Gastroesophageal sphincter (tissue), 3 donors: ENCODE data around the gene ZNF691.

Source experiments
- POLR2A ChIP-seq, 2 donors: fragments of 450-650 bp; IDR thresholded peaks; one replicate each; pipeline ENCODE4 v1.6.1; 2017; ENCODE audit warnings: antibody characterized with exemption in 2 of 2, mild to moderate bottlenecking in 2 of 2, moderate library complexity in 1 of 2
- POLR2AphosphoS5 ChIP-seq: sonication (generic); formaldehyde crosslinking; IDR thresholded peaks from one replicate; pipeline ENCODE4 v1.6.1; 2017; ENCODE audit warnings: antibody characterized with exemption
- TF ChIP-seq, protein P1 (sequence below), 4 experiments: fragments of 200-600 bp in 2 of 4; fragments of 450-650 bp in 2 of 4; sonication (generic) in 1 of 4; IDR thresholded peaks; one replicate each; pipeline ENCODE4 v1.5.1; 2017 to 2019; ENCODE audit warnings: antibody characterized with exemption in 4 of 4, mild to moderate bottlenecking in 2 of 4, moderate library complexity in 2 of 4

DNA sequence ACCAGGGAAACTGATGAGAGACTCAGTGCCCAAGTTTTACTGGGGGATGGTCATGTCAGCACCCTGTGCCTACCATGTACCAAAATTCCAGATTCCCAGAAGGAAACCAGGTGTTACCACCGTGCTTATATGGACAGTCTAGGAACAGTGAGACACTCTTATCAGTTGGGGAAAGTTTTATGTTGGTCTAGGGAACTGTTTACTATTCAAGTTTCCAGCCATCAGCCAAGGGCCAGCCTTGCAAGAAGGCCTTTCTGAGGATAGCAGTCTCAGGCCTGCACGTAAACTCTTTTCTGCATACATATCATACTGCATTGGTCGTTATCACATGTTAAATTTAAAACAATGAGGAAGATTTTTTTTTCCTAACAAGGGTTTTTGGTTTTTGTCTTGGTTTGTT is 49.0 kb upstream of the ZNF691 start:
- TF ChIP-seq, protein P1, sequence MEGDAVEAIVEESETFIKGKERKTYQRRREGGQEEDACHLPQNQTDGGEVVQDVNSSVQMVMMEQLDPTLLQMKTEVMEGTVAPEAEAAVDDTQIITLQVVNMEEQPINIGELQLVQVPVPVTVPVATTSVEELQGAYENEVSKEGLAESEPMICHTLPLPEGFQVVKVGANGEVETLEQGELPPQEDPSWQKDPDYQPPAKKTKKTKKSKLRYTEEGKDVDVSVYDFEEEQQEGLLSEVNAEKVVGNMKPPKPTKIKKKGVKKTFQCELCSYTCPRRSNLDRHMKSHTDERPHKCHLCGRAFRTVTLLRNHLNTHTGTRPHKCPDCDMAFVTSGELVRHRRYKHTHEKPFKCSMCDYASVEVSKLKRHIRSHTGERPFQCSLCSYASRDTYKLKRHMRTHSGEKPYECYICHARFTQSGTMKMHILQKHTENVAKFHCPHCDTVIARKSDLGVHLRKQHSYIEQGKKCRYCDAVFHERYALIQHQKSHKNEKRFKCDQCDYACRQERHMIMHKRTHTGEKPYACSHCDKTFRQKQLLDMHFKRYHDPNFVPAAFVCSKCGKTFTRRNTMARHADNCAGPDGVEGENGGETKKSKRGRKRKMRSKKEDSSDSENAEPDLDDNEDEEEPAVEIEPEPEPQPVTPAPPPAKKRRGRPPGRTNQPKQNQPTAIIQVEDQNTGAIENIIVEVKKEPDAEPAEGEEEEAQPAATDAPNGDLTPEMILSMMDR (IDR thresholded peaks at IDR 0.05), result no peak
- TF ChIP-seq POLR2A (IDR thresholded peaks at IDR 0.05) (no peak), POLR2AphosphoS5 (no peak)
